Natural killer cell (primary cell): ENCODE data around the gene ATP2B2. TPM values are rescaled to one million over a fixed set of nuclear protein-coding genes. Genes with fewer than 3 reads are reported as not detected.
A peak's percentile ranks its signal among the peaks of the same experiment; 100 is the strongest.

ENCODE experiments used
- ATAC-seq, 3 donors: fragments of 150-1000 bp in 2 of 3; fragments of 200-7000 bp in 1 of 3; cut with Tn5 transposase; 1 replicate in 1 of 3; 2 replicates in 2 of 3; pipeline ENCODE4 v1.10.0; 2021; ENCODE audit warnings: mild to moderate bottlenecking in 2 of 3, moderate library complexity in 2 of 3
- DNase-seq, 2 donors: peaks; one replicate each; pipeline versions ENCODE4 v3.0.0 to v3.0.0-alpha.2; 2013 to 2021; ENCODE audit warnings: mixed read lengths in 1 of 2
- H3K27ac ChIP-seq: one replicate; pipeline ENCODE4 v1.5.1; 2013; ENCODE audit warnings: mild to moderate bottlenecking, low read length
- H3K27me3 ChIP-seq: one replicate; pipeline ENCODE4 v1.6.1; 2013; ENCODE audit warnings: low read length; ENCODE audit not compliant: control insufficient read depth, insufficient read depth
- H3K36me3 ChIP-seq: one replicate; pipeline ENCODE4 v1.6.1; 2013; ENCODE audit warnings: low read length; ENCODE audit not compliant: control insufficient read depth, insufficient read depth
- H3K4me1 ChIP-seq: one replicate; pipeline ENCODE4 v1.6.1; 2013; ENCODE audit warnings: low read length; ENCODE audit not compliant: control insufficient read depth, insufficient read depth
- H3K4me3 ChIP-seq: one replicate; pipeline ENCODE4 v1.5.1; 2013; ENCODE audit warnings: low read length
- H3K9me3 ChIP-seq: one replicate; pipeline ENCODE4 v1.6.1; 2013; ENCODE audit warnings: low read length; ENCODE audit not compliant: control insufficient read depth, insufficient read depth
- H3K27ac Mint-ChIP-seq, 2 donors: one replicate each; pipeline ENCODE4 v1.8.0; 2022; ENCODE audit warnings: mild to moderate bottlenecking in 2 of 2, mixed read lengths in 2 of 2, moderate library complexity in 1 of 2
- H3K27me3 Mint-ChIP-seq, 2 donors: one replicate each; pipeline ENCODE4 v1.8.0; 2022; ENCODE audit warnings: low read depth in 2 of 2, mixed read lengths in 2 of 2
- H3K36me3 Mint-ChIP-seq: one replicate; pipeline ENCODE4 v1.8.0; 2022; ENCODE audit warnings: mixed read lengths
- H3K4me1 Mint-ChIP-seq, 2 donors: one replicate each; pipeline ENCODE4 v1.8.0; 2022; ENCODE audit warnings: mixed read lengths in 2 of 2
- H3K4me3 Mint-ChIP-seq: one replicate; pipeline ENCODE4 v1.8.0; 2022; ENCODE audit warnings: mild to moderate bottlenecking, moderate library complexity, mixed read lengths
- H3K9me3 Mint-ChIP-seq, 2 donors: one replicate each; pipeline ENCODE4 v1.8.0; 2022; ENCODE audit warnings: mixed read lengths in 2 of 2
- WGBS: methylation state at CpG from one replicate; pipeline ENCODE4 v1.1.7; 2013; ENCODE audit warnings: missing lambda C conversion rate; ENCODE audit not compliant: insufficient coverage; 5-methylcytosine and 5-hydroxymethylcytosine counted together
- intact Hi-C: fragments of 100-400 bp; cut with micrococcal nuclease; formaldehyde crosslinking; loops from one replicate; pipeline ENCODE4 v1.14.2; 2022
- total RNA-seq, 4 donors: library from RNA; stranded (reverse); fragments of 120-200 nt in 1 of 4; gene quantifications; one replicate each; pipeline versions ENCODE4 v1.2.3 to v1.2.4, GENCODE V29; 2013 to 2022
- TF ChIP-seq, protein P1 (sequence below): fragments of 200-600 bp; IDR thresholded peaks from one replicate; pipeline ENCODE4 v1.8.0; 2022; ENCODE audit warnings: antibody characterized with exemption

The ATP2B2 gene
- total RNA-seq, 3 donors from 2014 or later (not counting 1 experiment from before 2014, with no cell fraction given): not detected

DNA sequence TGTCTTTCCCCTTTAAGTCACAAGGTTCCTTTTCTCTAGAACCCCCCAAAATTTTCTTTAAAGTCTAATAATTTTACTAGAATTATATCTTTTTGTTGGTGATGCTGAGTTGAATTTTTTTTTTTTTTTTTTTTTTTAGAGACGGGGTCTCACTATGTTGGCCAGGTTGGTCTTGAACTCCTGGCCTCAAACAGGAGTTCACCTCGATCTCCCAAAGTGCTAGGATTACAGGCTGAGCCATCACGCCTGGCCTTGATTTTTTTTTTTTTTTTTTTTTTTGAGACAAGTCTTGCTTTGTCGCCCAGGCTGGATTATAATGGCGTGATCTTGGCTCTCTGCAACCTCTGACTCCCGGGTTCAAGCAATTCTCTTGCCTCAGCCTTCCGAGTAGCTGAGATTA is 196.7 kb downstream of the ATP2B2 start:
- Histone ChIP-seq H3K4me3 (no peak overlapping the region), H3K27me3 (no peaks in the 10 kb centered on the region), H3K27ac (no peak overlapping the region), H3K9me3 (no peaks in the 10 kb centered on the region), H3K36me3 (peaks cover 87% of the 10 kb centered on the region), H3K4me1 (no peaks in the 10 kb centered on the region)
- Mint-ChIP-seq H3K36me3 (peaks cover 8% of the 10 kb centered on the region), H3K27ac (peak overlapping the region in 1 of 2 donors; percentile 4), H3K9me3 (no peaks in the 10 kb centered on the region), H3K27me3 (no peaks in the 10 kb centered on the region), H3K4me3 (no peak overlapping the region), H3K4me1 (peaks cover 0 to 7% of the 10 kb centered on the region in 2 donors)
- intact Hi-C loops: no loop called here
- TF ChIP-seq, protein P1, sequence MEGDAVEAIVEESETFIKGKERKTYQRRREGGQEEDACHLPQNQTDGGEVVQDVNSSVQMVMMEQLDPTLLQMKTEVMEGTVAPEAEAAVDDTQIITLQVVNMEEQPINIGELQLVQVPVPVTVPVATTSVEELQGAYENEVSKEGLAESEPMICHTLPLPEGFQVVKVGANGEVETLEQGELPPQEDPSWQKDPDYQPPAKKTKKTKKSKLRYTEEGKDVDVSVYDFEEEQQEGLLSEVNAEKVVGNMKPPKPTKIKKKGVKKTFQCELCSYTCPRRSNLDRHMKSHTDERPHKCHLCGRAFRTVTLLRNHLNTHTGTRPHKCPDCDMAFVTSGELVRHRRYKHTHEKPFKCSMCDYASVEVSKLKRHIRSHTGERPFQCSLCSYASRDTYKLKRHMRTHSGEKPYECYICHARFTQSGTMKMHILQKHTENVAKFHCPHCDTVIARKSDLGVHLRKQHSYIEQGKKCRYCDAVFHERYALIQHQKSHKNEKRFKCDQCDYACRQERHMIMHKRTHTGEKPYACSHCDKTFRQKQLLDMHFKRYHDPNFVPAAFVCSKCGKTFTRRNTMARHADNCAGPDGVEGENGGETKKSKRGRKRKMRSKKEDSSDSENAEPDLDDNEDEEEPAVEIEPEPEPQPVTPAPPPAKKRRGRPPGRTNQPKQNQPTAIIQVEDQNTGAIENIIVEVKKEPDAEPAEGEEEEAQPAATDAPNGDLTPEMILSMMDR: no peak
- no peak for ATAC-seq
- no peak for DNase-seq
- 95% methylated on average over 7 of the region's 7 CpGs for WGBS

- ATAC-seq (no peak), DNase-seq (no peak)
- Mint-ChIP-seq H3K27me3 (no peaks in the 10 kb centered on the region), H3K4me3 (no peak overlapping the region), H3K36me3 (peaks cover 13% of the 10 kb centered on the region), H3K27ac (peak overlapping the region in 1 of 2 donors; percentile 61), H3K4me1 (no peaks in the 10 kb centered on the region), H3K9me3 (no peaks in the 10 kb centered on the region)
- no peaks in the 10 kb centered on the region for H3K27me3 ChIP-seq
- H3K27ac ChIP-seq: no peak overlapping the region
- WGBS: 98% methylated on average over 3 of the region's 3 CpGs
- TF ChIP-seq, protein P1: no peak
- no peaks in the 10 kb centered on the region for H3K4me1 ChIP-seq
- no peak overlapping the region for H3K4me3 ChIP-seq
- peaks cover 83% of the 10 kb centered on the region for H3K36me3 ChIP-seq
- no peaks in the 10 kb centered on the region for H3K9me3 ChIP-seq
- intact Hi-C loops: no loop called here
Measured at GRCh38 chr3:10306156-10306555, 199.2 kb downstream of the ATP2B2 start.

GRCh38 chr3:10305331-10305902 is 200.0 kb downstream of the ATP2B2 start:
- ATAC-seq (no peak), DNase-seq (no peak)
- intact Hi-C loops: no loop called here
- peaks cover 83% of the 10 kb centered on the region for H3K36me3 ChIP-seq
- no peaks in the 10 kb centered on the region for H3K9me3 Mint-ChIP-seq
- H3K27me3 ChIP-seq: no peaks in the 10 kb centered on the region
- no peaks in the 10 kb centered on the region for H3K4me1 ChIP-seq
- H3K4me3 Mint-ChIP-seq: no peak overlapping the region
- TF ChIP-seq, protein P1: no peak
- H3K4me3 ChIP-seq: no peak overlapping the region
- no peaks in the 10 kb centered on the region for H3K9me3 ChIP-seq
- peak overlapping the region in 1 of 2 donors; percentile 61 for H3K27ac Mint-ChIP-seq
- H3K27me3 Mint-ChIP-seq: no peaks in the 10 kb centered on the region
- no peak overlapping the region for H3K27ac ChIP-seq
- WGBS: 98% methylated on average over 4 of the region's 4 CpGs
- H3K4me1 Mint-ChIP-seq: no peaks in the 10 kb centered on the region
- peaks cover 12% of the 10 kb centered on the region for H3K36me3 Mint-ChIP-seq

DNA sequence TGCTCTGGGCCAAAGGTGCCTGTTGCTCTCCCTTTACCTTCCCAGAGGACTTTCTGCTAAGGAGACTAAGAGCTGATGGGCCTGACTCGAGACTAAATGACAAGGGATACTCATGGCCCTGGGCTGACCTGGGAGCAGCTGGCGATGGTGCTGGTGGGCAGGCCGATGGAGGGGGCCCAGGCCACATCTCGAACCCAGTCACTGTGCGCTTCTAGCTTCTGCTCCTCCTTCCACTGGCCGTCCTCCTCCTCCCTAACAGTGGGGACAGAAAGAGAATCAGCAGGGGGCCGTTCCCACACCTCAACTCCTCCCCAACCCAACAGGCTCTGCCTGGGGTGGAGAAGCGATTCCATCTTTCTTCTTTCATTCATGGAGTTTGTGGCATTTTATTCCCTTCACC is 200.5 kb downstream of the ATP2B2 start:
- no peak overlapping the region for H3K4me3 Mint-ChIP-seq
- H3K27me3 Mint-ChIP-seq: no peaks in the 10 kb centered on the region
- no peak overlapping the region for H3K4me3 ChIP-seq
- no peaks in the 10 kb centered on the region for H3K27me3 ChIP-seq
- peaks cover 7% of the 10 kb centered on the region for H3K36me3 Mint-ChIP-seq
- peaks cover 4% of the 10 kb centered on the region for H3K4me1 ChIP-seq
- intact Hi-C loops: no loop called here
- no peak overlapping the region for H3K27ac ChIP-seq
- ATAC-seq (no peak), DNase-seq (no peak)
- H3K9me3 Mint-ChIP-seq: no peaks in the 10 kb centered on the region
- H3K36me3 ChIP-seq: peaks cover 85% of the 10 kb centered on the region
- peaks cover under 1 to 3% of the 10 kb centered on the region in 2 donors for H3K4me1 Mint-ChIP-seq
- H3K27ac Mint-ChIP-seq: peak overlapping the region in 1 of 2 donors; percentile 61
- TF ChIP-seq, protein P1: no peak
- WGBS: 96% methylated on average over 6 of the region's 8 CpGs
- H3K9me3 ChIP-seq: no peaks in the 10 kb centered on the region
